ENCODE results near the gene NES. TPM values are rescaled to one million over a fixed set of nuclear protein-coding genes. Genes with fewer than 3 reads are reported as not detected.

The NES gene
- total RNA-seq, 4 donors from 2014 or later = 13.9 to 34.3 (median 23.9) TPM

DNA sequence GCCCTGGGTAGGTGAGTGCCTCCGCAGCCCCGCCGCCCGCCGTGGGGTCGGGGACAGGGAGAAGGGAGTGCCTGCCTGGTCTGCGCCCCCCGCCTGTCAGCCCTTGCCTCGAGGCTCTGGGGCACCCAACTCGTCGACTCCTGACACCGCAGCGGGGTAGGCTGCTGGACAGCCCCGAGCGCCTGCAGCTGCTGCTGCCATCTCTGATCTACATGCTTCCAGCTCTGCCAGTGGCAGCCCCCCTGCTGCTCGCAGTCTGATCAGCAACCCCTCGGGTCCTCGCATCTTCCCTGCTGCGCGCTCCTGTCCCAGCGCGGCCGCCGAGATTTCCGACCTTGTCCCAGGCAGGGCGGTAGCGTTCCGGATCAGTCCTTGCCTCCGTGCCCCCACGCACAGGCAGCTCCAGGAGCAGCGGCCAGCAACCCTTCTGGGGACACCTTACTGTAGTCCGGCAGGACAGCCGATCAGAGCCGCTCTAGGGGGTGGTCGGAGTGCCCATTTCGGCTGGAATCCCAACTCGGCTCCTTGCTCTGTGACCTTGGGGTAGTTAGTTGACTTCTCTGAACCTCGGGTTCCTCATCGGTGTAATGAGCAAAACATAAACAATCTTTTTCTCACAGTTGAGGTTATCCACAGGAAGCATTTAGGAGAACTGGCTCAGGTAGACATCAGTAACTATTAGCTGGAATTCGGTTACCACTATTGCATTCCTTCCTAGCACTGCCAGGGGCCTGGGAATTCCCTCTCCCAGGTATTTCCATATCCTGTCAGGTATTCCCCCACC lies 34.8 kb downstream of the NES start:
- peak; percentile 7 for ATAC-seq
- peak overlapping the region; percentile 7 to 51 for H3K4me3 ChIP-seq
- no peaks in the 10 kb centered on the region for H3K36me3 ChIP-seq
- WGBS, 2 donors (ENCODE audit: low coverage in 1 of 2) = 49 to 50% methylated on average over 2 to 3 of the region's 40 CpGs
- TF ChIP-seq, protein P1, sequence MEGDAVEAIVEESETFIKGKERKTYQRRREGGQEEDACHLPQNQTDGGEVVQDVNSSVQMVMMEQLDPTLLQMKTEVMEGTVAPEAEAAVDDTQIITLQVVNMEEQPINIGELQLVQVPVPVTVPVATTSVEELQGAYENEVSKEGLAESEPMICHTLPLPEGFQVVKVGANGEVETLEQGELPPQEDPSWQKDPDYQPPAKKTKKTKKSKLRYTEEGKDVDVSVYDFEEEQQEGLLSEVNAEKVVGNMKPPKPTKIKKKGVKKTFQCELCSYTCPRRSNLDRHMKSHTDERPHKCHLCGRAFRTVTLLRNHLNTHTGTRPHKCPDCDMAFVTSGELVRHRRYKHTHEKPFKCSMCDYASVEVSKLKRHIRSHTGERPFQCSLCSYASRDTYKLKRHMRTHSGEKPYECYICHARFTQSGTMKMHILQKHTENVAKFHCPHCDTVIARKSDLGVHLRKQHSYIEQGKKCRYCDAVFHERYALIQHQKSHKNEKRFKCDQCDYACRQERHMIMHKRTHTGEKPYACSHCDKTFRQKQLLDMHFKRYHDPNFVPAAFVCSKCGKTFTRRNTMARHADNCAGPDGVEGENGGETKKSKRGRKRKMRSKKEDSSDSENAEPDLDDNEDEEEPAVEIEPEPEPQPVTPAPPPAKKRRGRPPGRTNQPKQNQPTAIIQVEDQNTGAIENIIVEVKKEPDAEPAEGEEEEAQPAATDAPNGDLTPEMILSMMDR (IDR thresholded peaks at IDR 0.05) = no peak
- no peak for TF ChIP-seq EP300 (IDR thresholded peaks at IDR 0.05)
- TF ChIP-seq POLR2A (IDR thresholded peaks at IDR 0.05) = no peak
- no peak for TF ChIP-seq POLR2AphosphoS5 (IDR thresholded peaks at IDR 0.05)
- peaks cover 0 to 21% (median 11%) of the 10 kb centered on the region in 3 donors for H3K4me1 ChIP-seq
- no peaks in the 10 kb centered on the region for H3K9me3 ChIP-seq
- peaks cover 99% of the 10 kb centered on the region for H3K27me3 ChIP-seq
- H3K27ac ChIP-seq = no peak overlapping the region

DNA sequence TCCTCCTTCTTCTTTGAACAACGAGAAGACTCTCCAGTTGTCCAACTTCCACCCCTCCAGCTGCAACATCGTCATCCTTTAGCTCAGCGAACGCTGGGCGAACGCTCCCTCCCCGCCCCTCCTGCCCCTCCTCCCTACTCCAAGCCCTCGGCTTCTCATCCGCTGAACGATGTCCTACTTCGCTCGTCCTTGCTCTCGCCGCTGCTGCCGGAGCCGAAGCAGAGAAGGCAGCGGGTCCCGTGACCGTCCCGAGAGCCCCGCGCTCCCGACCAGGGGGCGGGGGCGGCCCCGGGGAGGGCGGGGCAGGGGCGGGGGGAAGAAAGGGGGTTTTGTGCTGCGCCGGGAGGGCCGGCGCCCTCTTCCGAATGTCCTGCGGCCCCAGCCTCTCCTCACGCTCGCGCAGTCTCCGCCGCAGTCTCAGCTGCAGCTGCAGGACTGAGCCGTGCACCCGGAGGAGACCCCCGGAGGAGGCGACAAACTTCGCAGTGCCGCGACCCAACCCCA lies 35.4 kb downstream of the NES start, which contains the start of gene BCAN:
Gene BCAN (plus strand): TSS at position 357 of the 504 bp plus-strand sequence. CDS start 3,938 bp downstream, outside the sequence.
- H3K9me3 ChIP-seq = no peaks in the 10 kb centered on the region
- TF ChIP-seq, protein P1 (IDR thresholded peaks at IDR 0.05) = no peak
- no peak for TF ChIP-seq POLR2A (IDR thresholded peaks at IDR 0.05)
- TF ChIP-seq EP300 (IDR thresholded peaks at IDR 0.05) = no peak
- no peak for TF ChIP-seq POLR2AphosphoS5 (IDR thresholded peaks at IDR 0.05)
- peak; percentile 63 for ATAC-seq
- H3K36me3 ChIP-seq = no peaks in the 10 kb centered on the region
- peak within 1 kb of the TSS; percentile 7 to 51 for H3K4me3 ChIP-seq
- H3K27ac ChIP-seq = no peak within 1 kb of the TSS
- H3K27me3 ChIP-seq = peaks cover 99% of the 10 kb centered on the region
- H3K4me1 ChIP-seq = peaks cover 0 to 21% (median 11%) of the 10 kb centered on the region in 3 donors
- 2 to 6% methylated on average over 3 to 9 of the region's 46 CpGs for WGBS, 2 donors (ENCODE audit: low coverage in 1 of 2)

DNA sequence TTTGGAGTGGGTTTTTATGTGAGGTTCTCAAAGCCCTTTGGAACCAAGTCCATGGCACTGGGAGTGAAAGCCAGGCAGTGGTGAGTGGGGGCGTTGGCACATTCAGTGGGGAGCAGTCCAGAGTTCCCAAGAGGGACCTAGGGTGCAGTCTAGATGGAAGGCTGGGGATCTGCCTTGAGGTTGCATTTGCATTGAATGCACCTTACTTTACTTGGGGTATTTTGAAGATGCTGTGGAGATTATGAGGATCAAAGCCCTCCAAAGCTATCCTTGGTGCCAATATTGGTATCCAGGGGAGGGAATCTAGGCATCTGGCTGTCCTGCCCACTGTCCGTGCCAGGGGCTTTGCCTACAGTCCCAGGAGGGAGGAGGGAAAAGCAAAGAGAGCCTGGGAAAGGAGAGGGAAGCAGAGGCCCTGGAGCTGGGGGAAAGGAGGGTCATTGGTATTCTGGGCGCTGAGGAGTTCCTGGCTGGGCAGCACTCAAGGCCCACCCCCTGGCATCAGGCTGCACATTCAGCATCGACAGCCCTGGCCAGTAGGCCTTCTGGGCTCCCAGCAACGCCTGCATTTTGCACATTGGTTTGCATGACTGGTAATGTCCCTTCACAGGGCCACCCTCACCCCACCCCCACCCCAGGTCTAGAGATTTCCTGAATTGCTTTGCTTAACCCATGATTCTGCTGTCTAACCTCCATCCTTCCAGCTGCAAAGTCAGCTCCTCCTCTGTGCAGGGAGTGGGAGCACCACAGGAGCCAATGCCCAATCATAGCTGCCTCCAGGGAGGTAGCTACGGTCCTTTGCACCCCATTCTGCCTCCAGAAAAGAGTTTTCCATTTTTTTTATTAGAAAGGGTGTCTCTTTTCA lies 36.1 kb downstream of the NES start:
- Histone ChIP-seq H3K9me3 (no peaks in the 10 kb centered on the region), H3K36me3 (no peaks in the 10 kb centered on the region), H3K27me3 (peaks cover 98% of the 10 kb centered on the region), H3K4me3 (peak overlapping the region in 1 of 2 donors; percentile 51), H3K4me1 (peaks cover 0 to 21% (median 11%) of the 10 kb centered on the region in 3 donors), H3K27ac (no peak overlapping the region)
- 24 to 38% methylated on average over 2 of the region's 6 CpGs for WGBS, 2 donors (ENCODE audit: low coverage in 1 of 2)
- ATAC-seq = no peak
- TF ChIP-seq POLR2A (IDR thresholded peaks at IDR 0.05) = no peak
- TF ChIP-seq, protein P1 (IDR thresholded peaks at IDR 0.05) = no peak
- TF ChIP-seq POLR2AphosphoS5 (IDR thresholded peaks at IDR 0.05) = no peak
- no peak for TF ChIP-seq EP300 (IDR thresholded peaks at IDR 0.05)

DNA sequence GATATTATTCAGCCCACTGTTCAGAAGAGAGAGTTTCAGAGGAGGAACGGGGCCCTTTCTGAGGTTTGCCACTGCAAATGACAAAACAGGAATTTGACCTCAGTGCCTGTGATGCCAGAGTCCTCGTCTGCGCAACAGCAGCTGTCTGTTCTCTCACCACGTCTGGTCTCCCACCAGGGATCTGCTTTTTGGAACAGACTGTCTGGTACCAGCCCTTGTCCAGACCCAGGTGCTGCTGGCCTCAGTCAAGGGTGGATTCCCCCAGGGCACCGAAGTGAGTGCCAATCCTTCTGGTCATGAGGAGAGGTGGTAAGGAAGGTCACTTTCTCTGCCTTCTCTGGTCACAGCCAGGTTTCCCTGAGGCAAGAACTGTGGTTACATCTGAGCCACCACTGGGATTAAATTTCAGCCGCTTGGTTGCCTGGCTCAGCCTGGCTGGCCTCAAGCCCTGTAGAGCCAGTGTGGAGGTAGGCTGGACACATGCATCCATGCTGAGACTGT lies 37.6 kb downstream of the NES start:
- ATAC-seq = no peak
- Histone ChIP-seq H3K27ac (no peak overlapping the region), H3K9me3 (no peaks in the 10 kb centered on the region), H3K36me3 (no peaks in the 10 kb centered on the region), H3K4me3 (no peak overlapping the region), H3K4me1 (peaks cover 0 to 21% (median 11%) of the 10 kb centered on the region in 3 donors), H3K27me3 (peaks cover 98% of the 10 kb centered on the region)
- 40% methylated on average over 3 of the region's 6 CpGs; no CpG with 5 or more reads in 1 of the 2 donors for WGBS, 2 donors (ENCODE audit: low coverage in 1 of 2)
- no peak for TF ChIP-seq POLR2A (IDR thresholded peaks at IDR 0.05)
